GM19025 (cell line): Measurements from ENCODE around the gene RNPS1.
"Not testable (repeated sequence)": the region's sequence is repeated elsewhere in the genome, so short reads cannot be mapped to it uniquely, and the experiment has no call there.

Source experiments
- ATAC-seq: cut with Tn5 transposase; IDR thresholded peaks from one replicate; pipeline ENCODE4 v1.9.1; 2021; ENCODE audit warnings: mild to moderate bottlenecking, low read depth, moderate library complexity; ENCODE audit not compliant: unreplicated experiment

The RNPS1 gene

DNA sequence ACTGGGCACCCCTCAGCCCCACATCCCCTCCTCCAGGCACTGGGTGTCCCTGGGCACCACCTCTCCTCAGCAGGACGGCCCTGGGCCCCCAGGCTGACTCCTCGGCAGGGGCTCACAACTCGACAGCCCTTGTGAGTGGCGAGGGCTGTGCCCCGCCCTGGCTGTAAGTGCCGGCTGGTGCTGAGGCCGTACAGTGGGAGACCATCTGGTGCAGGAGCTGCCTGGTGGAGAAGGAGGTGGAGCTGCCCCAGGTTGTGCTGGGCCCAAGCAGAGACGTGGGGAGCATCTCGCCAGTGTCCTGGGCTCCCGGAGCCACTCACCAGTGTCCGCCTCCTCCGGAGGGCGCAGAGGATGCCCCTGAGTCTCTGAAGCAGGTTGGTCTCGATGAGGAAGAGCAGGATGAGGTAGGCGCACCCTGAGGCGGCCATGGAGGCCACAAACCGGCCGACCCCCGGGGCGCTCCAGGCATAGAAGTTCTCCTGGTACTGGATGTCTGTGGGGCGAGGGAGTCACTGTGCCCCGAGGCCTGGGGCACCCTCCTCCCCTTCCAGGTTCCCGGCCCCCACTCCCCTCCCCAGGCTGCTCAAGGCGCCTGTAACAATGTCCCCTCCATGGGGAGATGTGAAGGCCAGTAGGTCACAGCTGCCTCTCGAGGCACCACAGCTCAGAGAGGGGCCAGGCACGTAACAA, 15.1 kb upstream of the RNPS1 start:
- ATAC-seq, result no peak

DNA sequence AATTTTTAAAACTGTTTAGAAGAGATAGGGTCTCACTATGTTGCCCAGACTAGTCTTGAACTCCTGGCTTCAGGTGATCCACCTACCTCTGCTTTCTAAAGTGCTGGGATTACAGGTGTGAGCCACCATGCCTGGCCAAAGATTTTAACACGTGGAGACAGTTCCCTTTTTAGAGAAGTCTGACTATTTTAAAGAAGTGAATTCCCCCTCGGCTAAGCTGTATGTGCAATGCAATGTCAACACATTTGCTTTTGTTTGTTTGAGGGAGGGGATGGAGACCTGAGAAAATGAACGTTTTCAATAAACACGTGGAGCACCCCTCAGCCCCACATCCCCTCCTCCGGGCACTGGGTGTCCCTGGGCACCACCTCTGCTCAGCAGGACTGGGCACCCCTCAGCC, 14.3 kb upstream of the RNPS1 start:
- ATAC-seq, result no peak

DNA sequence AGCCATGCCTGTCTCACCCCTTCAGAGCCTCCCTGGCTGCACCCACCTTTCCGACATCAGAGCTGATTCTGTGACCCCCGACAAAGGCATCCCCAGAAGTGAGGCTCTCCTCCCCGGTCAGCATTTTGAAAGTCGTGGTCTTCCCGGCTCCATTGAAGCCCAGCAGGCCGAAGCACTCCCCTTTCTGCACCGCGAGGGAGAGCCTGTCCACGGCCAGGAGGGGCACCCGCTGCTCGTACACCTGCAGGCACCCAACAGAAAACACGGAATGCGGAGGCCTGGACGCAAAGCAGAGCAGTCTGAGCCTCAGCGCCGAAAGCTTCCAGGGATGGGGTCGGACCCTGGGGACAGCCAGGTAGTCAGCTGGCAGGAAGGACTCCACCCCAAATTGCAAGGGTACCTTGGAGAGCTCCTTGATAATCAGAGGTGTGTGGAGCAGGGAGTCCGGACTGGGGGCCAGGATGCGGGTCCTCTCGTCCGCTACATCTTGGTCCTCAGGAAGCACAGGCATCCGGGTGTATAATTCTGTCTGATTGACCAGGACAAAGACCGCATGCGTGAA, 13.1 kb upstream of the RNPS1 start:
- no peak for ATAC-seq

DNA sequence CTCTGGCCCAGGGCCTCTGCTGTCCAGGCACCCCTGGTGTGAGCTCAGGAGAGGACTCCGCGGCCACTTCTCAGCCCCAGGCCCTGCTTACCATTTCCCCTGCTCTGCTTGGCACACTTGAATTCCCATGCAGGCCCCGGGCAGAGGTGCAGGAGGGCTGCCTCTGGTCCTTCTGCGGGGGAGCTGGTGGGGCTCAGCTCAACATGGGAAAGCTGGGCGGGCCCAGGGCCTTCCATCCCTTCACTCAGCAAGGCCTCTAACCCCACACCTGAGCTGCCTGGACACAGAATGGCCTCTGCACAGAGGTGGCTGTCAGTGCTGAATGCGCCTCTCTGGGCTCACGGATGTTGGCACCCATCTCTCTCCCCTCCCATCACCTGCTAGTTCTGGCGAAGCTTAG, 12.5 kb upstream of the RNPS1 start:
- ATAC-seq, result no peak

DNA sequence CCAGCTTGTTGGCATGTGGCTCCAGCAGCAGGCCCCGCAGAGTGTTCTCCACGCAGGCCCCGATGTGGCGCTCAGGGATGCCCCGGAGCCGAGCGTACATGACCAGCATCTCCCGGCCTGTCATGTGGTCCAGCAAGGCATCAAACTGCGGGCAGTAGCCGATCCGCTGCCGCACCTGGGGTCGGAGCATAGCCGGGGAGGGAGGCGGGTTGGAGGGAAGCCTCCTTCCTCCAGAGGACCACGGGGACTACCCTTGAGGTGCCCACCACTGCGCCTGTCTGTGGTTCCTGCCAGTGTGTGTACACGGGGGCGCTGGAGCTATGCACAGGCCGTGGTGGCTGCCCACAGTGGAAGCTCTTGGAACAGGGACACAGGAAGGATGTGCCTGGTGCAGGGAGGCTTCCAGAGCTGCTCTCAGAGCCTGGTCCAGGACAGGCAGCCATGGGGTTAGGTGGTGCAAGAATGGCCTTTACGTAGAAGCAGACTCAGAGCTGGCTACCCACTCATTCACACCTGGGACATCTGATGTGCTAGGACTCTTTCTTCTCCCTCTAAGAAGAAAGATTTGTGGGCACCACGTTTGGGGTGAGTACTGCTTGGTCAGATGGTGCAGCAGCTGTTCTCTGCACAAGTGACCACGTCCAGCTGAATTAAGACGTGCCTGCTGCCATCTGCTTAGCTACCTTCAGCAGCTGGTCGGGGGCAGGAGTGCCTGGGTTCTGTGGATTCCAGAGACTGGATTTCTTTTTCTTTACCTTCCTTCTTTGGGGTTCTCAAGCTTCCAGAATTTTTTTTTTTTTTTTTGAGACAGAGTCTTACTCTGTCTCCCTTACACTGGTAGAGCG, 11.3 kb upstream of the RNPS1 start:
- no peak for ATAC-seq

DNA sequence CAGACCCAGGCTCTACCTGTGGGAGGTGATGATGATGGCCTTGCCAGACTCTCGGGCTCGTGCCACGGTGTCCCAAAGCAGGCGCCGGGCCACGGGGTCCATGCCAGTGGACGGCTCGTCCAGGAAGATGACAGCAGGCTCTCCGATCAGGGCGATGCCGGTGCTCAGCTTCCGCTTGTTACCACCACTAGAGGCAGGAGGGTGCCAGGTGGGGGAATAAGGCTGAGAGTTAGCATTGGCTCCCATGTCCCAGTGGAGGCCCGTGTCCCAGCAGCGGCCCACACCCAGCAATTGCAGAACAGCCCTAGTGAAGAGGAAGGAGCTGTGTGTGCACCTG, 10.3 kb upstream of the RNPS1 start:
- no peak for ATAC-seq

DNA sequence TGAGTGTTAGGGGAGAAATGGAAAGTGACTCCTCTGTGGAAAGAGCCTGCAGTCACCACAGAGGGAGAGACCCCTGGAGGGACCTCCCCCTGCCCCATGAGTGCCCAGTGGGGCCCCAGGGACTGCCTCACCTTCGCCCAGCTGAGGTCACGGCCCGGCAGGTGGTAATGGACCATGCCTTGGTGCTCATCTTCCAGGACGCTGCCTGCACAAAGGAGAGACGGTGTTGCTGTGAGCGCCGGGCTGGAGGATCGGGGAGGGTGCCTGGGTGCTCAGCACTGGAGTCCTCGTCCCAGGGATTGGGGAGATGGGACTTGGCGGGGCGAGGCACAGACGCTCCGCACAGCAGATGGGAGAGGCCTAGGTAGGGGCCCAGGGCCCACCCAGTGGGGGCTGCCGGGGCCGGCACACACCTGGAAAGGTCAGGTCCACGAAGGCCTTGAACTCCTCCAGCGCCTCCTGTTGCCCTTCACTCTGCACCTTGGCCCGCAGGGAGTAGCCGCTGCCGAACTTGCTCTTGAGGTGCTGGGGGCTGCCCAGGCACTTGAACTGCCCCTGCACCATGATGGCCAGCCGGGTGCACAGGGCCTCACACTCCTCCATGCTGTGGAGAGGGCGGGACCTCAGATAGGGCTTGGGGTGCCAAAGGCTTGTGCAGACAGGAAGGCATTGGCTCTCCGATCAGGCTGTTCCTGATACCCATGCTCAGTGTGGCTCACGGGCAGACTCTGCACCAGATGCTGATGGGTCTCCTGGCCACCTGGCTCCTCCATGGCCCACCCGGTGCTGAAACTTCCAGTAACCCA, 9.7 kb upstream of the RNPS1 start:
- ATAC-seq, result no peak

DNA sequence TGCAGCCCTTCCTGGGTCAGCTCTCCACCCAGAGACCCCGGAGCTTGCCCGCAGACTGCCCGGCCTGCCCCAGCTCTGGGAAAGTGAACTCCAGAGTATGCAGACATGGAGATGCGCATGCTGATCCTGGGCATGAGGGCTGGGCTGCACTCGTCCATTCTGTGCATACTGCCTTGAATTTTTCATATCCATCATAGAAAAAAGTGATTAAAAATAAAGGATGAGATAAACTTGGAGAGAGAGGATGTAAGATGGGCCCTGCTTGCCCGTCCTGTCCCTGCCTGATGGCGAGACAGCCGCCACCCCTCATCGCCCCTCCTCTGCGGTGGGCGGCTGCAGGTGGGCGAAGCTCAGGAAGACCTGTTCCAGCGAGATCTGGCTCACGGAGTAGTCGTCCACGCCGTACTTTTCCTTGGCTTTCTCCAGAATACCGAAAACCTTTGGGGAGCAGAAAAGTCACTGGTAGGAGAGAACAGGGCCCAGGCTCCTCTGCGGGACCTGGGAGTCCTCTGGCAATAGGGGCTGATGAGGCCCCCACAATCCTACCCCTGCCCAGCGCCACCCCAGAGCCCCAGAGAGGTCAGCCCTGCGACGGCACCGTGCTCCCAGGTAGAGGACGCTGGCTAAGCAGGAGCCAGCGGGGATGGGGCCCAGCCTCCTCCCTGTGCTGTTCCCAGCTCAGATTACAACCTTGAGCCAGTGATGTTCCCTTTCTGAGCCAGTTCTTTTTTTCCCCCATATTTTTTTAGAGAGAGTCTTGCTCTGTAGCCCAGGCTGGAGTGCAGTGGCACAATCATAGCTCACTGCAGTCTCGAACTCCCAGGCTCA, 8.7 kb upstream of the RNPS1 start:
- ATAC-seq, result no peak

DNA sequence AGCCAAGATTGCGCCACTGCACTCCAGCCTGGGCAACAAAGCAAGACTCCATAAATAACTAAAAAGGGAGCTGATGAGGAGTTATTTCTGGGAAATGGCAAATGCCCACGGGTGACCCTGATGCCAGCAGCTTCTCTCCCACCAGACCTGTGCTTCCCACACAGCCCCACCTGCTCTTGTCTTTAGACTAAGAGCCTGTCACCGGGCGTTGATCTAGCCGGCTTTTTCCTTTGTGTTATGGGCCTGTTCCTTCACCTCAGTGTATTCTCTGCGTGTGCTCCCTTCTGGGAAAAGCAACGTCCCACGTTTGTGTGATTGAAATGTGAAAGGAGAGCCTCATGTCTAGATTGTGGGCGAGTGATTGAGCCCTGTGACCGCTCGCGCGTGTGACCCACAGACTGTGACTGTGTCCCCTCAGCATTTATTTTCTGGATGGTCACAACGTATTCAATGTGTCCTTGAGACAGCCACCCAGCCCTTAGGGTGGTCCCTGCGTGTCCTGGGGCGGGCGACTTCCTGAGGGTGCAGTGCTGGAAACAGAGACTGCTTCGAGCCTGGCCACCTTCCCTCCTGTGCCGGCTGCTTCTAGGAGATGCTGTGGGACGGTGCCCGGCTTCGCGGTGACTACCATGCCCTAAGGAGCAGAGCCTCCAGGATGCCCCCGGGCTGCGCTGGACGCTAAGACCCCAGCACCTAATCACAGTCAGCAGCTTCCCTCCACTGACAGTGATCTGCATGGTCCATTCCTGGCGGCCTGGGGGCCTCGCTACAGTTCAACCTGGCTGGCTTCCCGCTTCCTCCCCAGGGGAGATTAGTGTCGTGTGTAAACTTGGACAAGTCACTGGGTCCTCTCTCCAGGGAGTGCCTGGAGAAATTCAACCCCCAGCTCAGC, 7.8 kb upstream of the RNPS1 start:
- ATAC-seq, result no peak

DNA sequence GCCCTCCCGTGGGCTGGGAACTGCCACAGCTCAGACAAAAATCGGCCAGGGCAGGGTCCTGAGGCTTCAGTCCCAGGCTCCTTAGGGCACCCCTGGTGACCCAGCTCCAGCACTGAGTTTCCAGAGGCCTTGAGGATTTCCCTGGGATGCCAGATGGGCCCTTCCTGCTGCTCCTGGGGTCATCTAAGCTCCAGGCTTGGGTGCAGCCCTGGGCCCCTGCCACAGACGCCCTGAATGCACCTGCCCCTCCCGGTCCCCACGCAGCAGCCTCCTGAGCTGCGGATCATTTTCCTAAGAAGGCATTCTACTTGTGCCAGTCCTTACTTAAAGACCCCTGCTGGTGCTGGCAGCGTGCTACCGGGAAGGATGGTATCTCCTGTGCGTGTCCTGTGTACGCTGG, 6.0 kb upstream of the RNPS1 start:
- no peak for ATAC-seq

DNA sequence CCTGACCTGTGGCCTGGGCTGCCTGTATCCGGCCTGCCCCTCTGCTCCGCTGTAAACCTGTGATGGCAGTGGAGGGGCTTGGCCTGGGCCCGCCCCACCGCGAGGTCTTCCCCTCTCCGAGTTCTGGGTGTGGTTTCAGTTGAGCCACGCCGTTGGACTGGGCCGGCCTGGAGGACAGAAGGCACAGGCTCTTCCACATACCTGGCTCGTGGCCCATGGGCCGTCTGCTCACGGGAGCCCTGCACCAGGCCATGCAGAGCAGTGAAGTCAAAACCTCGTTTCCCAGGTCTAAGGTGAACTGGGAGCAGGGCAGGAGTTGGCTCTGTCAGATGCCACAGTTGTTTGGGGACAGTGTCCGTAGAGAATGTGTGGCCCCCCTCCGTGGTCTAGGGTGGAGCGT, 5.6 kb upstream of the RNPS1 start:
- ATAC-seq, result no peak

DNA sequence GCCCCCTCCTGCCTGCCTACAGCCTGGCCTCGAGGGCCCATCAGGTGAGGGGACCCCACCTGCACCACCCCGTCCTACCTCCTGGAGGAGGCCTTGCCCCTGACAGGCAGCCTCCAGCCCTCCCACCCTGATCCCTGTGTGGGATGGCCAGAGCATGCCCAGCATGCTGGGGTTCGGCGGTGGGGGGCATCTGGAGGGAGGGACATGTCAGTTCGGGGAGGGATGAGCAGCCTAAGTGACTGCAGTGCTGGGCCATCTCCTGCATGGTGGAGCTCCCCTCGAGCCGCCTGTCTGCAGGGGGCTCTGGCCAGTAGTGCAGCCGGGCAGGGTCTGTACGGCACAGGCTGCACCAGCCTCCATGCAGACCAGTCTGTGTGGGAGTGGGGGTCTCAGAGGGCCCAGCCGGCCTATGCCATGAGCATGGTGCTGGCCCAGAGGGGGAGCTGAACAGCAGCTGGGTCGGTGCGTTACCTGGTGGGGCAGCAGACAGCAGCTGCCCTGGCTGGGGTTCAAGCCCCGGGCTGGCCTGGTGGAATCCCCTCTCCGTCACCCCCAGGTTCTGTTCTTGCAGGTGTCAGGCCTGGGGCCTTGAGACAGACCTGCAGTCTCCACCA, 4.0 kb upstream of the RNPS1 start:
- no peak for ATAC-seq

DNA sequence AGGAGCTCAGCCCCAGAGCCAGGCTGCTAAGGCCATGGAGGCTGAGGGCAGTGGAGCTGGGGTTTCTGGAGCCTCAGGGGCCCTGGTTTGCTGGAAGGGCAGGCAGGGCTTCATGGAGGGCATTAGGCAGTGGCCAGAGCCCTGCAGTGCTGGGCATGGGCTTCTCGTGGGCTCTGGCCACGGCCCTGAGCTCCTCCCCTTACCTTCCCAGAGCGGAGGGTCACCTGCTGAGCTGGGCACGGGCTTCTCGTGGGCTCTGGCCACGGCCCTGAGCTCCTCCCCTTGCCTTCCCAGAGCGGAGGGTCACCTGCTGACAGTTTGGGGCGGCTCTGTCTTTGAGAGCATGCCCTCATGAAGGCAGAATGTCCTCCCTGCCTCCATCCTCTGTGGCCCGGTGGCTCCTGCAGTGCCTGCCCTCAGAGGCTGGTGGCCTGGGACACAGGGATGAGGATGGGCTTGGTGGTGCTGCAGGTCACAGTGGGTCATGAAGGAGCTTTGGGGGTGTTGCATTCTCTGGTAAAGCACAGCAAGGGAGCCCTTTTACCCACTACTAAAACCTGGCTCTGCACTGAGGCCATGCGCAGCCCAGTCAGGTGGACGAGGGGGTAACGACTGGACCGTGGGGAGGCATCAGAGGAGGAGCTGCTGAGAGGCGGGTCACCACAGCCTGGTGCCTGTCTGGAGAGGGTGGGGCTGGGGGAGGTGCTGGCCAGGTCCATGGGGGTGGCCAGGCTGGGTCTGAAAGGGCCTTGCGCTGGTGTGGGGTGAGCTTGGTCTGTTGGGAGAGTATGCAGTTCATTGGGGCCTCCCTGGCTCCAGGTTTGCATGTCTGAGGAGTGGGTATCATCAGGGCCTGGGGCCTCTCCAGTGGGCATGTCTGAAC, 2.9 kb upstream of the RNPS1 start:
- ATAC-seq, result no peak

DNA sequence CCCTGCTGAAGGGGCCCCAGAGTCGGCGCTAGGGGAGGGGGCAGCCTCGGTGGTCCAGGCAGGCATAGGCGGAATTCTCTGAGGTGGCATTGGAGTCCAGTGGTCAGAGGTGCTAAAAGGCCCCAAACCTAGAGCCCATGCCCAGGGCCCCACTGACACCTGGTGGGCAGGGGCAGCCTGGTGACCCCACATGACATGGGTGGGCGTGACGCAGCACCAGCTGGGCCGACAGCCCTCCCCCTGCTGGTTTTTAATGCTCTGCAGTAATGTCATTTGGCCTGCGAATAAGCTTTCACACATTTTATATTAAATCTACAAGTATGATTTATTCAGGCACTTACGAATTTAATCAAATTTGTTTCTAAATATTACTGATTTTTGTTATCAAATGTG, 2.1 kb upstream of the RNPS1 start:
- no peak for ATAC-seq

DNA sequence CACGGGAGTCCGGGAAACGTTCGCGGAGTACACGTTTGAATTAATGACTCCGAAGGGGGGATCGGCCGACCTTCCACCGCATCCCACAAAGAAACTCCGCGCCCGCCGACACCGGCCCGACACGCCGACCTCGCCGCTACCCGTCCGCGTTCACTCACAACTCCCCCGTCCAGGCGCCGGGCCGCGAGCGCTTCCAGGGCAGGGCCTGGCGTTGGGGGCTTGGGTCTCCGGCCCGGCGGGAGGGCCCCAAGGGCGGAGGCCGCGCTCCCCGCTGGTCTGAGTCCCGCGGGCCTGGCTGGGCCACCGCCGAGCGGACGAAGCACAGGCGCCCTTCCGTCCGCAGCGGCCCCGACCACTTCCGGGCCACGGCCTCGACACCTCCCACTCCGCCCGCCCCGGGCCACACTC, 417 bp downstream of the RNPS1 start:
- peak; percentile 51 for ATAC-seq

DNA sequence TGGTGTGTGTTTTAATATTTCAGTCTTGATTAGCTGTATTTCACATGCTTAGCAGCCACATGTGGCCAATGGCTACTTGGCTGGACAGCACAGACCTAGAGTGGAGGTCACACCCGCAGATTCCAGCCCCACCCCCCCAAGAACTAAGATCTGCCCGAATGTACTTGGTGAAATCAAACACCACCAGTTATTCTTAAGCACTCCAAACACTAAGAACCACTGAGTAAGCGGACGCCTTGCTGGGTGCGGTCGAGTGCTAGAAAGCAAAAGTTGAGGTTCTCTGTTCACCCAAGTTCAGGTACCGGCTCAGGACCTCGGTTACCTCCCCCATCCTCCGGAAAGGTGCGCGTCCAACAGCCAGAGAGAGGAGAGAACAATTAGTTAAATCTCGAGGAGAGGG, 1.0 kb downstream of the RNPS1 start:
- not testable (repeated sequence) for ATAC-seq

DNA sequence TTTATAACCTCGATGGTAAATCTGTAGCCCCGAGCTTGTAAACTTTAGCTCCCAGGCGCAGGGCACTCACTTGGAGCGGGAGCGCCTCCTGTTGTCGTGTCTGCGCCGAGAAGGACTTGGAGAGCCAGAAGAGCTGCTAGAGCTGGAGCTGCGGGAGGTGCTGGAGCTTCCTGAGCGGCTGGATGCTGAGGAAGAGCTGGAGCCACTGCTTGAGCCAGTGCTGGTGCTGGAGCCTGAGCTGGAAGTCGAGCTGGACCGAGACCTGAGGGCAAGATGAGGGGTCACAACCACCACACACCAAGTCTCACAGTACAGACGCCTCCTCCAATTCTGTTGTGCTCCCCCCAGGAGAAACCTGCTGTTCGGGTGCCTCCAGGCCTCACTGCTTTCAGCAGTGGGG, 4.9 kb downstream of the RNPS1 start:
- ATAC-seq, result not testable (repeated sequence)

DNA sequence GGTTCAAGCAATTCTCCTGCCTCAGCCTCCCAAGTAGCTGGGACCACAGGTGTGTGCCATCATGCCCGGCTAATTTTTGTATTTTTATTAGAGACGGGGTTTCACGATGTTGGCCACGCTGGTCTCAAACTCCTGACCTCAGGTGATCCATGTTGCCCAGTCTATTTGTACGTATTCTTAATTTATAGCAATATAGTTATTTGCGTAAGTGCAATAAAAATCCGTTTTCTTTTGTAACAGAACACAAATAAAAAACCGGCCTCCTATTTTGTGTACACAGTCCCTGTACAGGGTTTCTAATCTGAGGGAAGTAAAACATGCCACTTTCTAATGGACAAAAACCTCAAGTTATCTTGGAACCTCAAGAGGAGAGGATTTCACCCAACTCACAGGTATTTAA, 7.7 kb downstream of the RNPS1 start:
- ATAC-seq, result no peak
